HCT116 (cell line): Measurements from ENCODE around the gene HAPLN3. TPM values are rescaled to one million over a fixed set of nuclear protein-coding genes. Genes with fewer than 3 reads are reported as not detected.

Experiments
- ATAC-seq: fragments of 200-7000 bp; cut with Tn5 transposase; 2 replicates; pipeline ENCODE4 v1.9.1; 2020; ENCODE audit warnings: mild to moderate bottlenecking, moderate library complexity
- BruUV-seq: library from RNA; stranded (reverse); fragments of 400-500 nt; replicated peaks from 2 replicates; lab custom pipeline; 2021; lab: Mats Ljungman, UMichigan
- CTCF ChIA-PET: fragments of 300-600 bp; sonication (Branson Sonifier 250); formaldehyde crosslinking; loops from one replicate; lab custom pipeline; 2021; ENCODE audit warnings: antibody characterized with exemption; lab: Charles Lee
- POLR2A ChIA-PET: fragments of 300-600, 350-600 bp; sonication (Branson Sonifier 250); formaldehyde crosslinking; loops from one replicate; lab custom pipeline; 2021; ENCODE audit warnings: antibody characterized with exemption; lab: Charles Lee
- RAD21 ChIA-PET, 2 experiments: fragments of 300-600 bp; sonication (Branson Sonifier 250); formaldehyde crosslinking; loops; one replicate each; lab custom pipeline; 2023; ENCODE audit warnings: low total read pairs in 2 of 2; ENCODE audit not compliant: uncharacterized antibody in 2 of 2, unreplicated experiment in 2 of 2, low non-redundant PET in 1 of 2; lab: Charles Lee
- DNase-seq: peaks from one replicate; pipeline ENCODE4 v3.0.0-alpha.2; 2010; ENCODE audit warnings: low read depth, low spot score
- H2AFZ ChIP-seq: fragments of 200-600 bp; shearing (Covaris generic), sonication (generic); 2 replicates; pipeline ENCODE4 v1.6.1; 2017; ENCODE audit warnings: low read depth, mixed run types, mixed read lengths, antibody characterized with exemption, low read length; ENCODE audit not compliant: poor library complexity, severe bottlenecking
- H3K27ac ChIP-seq: 2 replicates; pipeline ENCODE4 v1.5.1; 2012; ENCODE audit warnings: low read depth, low read length
- H3K27me3 ChIP-seq: fragments of 200-600 bp; sonication (generic); 2 replicates; pipeline ENCODE4 v1.6.1; 2016; ENCODE audit warnings: mixed run types, low read length, mixed read lengths; ENCODE audit not compliant: insufficient read depth
- H3K36me3 ChIP-seq, 2 experiments: fragments of 200-500 bp in 1 of 2; fragments of 200-600 bp in 1 of 2; sonication (Bioruptor generic) in 1 of 2; sonication (generic) in 1 of 2; 2 replicates each; pipeline versions ENCODE4 v1.5.1 to v1.6.1; 2014 to 2016; ENCODE audit warnings: low read length in 2 of 2, inconsistent platforms in 1 of 2, mixed read lengths in 1 of 2, mixed run types in 1 of 2; ENCODE audit not compliant: insufficient read depth in 2 of 2, control insufficient read depth in 1 of 2
- H3K4me1 ChIP-seq, 2 experiments: fragments of 200-600 bp in 1 of 2; sonication (generic) in 1 of 2; 2 replicates each; pipeline versions ENCODE4 v1.5.1 to v1.6.1; 2012 to 2017; ENCODE audit warnings: low read length in 2 of 2, inconsistent platforms in 1 of 2, mild to moderate bottlenecking in 1 of 2, mixed read lengths in 1 of 2, mixed run types in 1 of 2, moderate library complexity in 1 of 2; ENCODE audit not compliant: insufficient read depth in 2 of 2, control insufficient read depth in 1 of 2
- H3K4me2 ChIP-seq: fragments of 200-600 bp; sonication (generic); 2 replicates; pipeline ENCODE4 v1.6.1; 2017; ENCODE audit warnings: mixed run types, low read length, mixed read lengths
- H3K4me3 ChIP-seq, 2 experiments: fragments of 200-600 bp in 1 of 2; sonication (generic) in 1 of 2; replicated peaks in 1 of 2; 2 replicates each; pipeline ENCODE4 v1.5.1; 2011 to 2016; ENCODE audit warnings: low read length in 2 of 2, control low read depth in 1 of 2, low read depth in 1 of 2, mild to moderate bottlenecking in 1 of 2, mixed read lengths in 1 of 2, mixed run types in 1 of 2
- H3K79me2 ChIP-seq: fragments of 200-600 bp; sonication (generic); 2 replicates; pipeline ENCODE4 v1.6.1; 2017; ENCODE audit warnings: mild to moderate bottlenecking, mixed run types, low read length, moderate library complexity, mixed read lengths; ENCODE audit not compliant: insufficient read depth
- H3K9ac ChIP-seq: fragments of 200-600 bp; sonication (generic); 2 replicates; pipeline ENCODE4 v1.6.1; 2016; ENCODE audit warnings: low read length, mixed read lengths
- H3K9me2 ChIP-seq: fragments of 200-600 bp; sonication (generic), shearing (Covaris generic); 2 replicates; pipeline ENCODE4 v1.6.1; 2017; ENCODE audit warnings: mixed run types, mild to moderate bottlenecking, moderate library complexity; ENCODE audit not compliant: insufficient read depth
- H3K9me3 ChIP-seq, 2 experiments: fragments of 200-500 bp in 1 of 2; fragments of 200-600 bp in 1 of 2; sonication (Bioruptor generic) in 1 of 2; sonication (generic) in 1 of 2; 2 replicates each; pipeline ENCODE4 v1.6.1; 2014 to 2017; ENCODE audit warnings: low read length in 2 of 2, mixed read lengths in 2 of 2, inconsistent platforms in 1 of 2, low read depth in 1 of 2, mild to moderate bottlenecking in 1 of 2, mixed run types in 1 of 2, moderate library complexity in 1 of 2; ENCODE audit not compliant: control insufficient read depth in 1 of 2, insufficient read depth in 1 of 2
- H4K20me1 ChIP-seq: fragments of 200-600 bp; sonication (generic), shearing (Covaris generic); 2 replicates; pipeline ENCODE4 v1.6.1; 2017; ENCODE audit warnings: mixed run types, mild to moderate bottlenecking, moderate library complexity; ENCODE audit not compliant: insufficient read depth
- ATF3 ChIP-seq: IDR thresholded peaks from 2 replicates; pipeline ENCODE4 v1.6.1; 2012
- CEBPB ChIP-seq: IDR thresholded peaks from 2 replicates; pipeline ENCODE4 v1.6.1; 2012; ENCODE audit warnings: low read depth
- EGR1 ChIP-seq: IDR thresholded peaks from 2 replicates; pipeline ENCODE4 v1.6.1; 2012; ENCODE audit warnings: low read depth
- ELF1 ChIP-seq: IDR thresholded peaks from 2 replicates; pipeline ENCODE4 v1.6.1; 2012; ENCODE audit warnings: low read depth, borderline replicate concordance
- EZH2 ChIP-seq: fragments of 200-600 bp; sonication (generic); IDR thresholded peaks from 2 replicates; pipeline ENCODE4 v1.6.1; 2017; ENCODE audit warnings: antibody characterized with exemption, mixed run types
- EZH2phosphoT487 ChIP-seq: fragments of 200-600 bp; IDR thresholded peaks from 2 replicates; pipeline ENCODE4 v1.6.1; 2018; ENCODE audit warnings: antibody characterized with exemption, borderline replicate concordance
- JUND ChIP-seq: IDR thresholded peaks from 2 replicates; pipeline ENCODE4 v1.6.1; 2012
- POLR2A ChIP-seq: IDR thresholded peaks from 2 replicates; pipeline ENCODE4 v1.7.0; 2011; ENCODE audit warnings: borderline replicate concordance; ENCODE audit not compliant: insufficient read depth, insufficient read length; ENCODE audit errors: extremely low read depth
- POLR2AphosphoS5 ChIP-seq: IDR thresholded peaks from 2 replicates; pipeline ENCODE4 v1.6.1; 2011; ENCODE audit warnings: mild to moderate bottlenecking, low read depth, low read length, moderate library complexity
- RAD21 ChIP-seq: IDR thresholded peaks from 2 replicates; pipeline ENCODE4 v1.6.1; 2012; ENCODE audit warnings: low read depth, mild to moderate bottlenecking
- REST ChIP-seq: IDR thresholded peaks from 2 replicates; pipeline ENCODE4 v1.6.1; 2012; ENCODE audit warnings: low read depth
- SIN3A ChIP-seq: IDR thresholded peaks from 2 replicates; pipeline ENCODE4 v1.6.1; 2012; ENCODE audit warnings: low read depth
- SP1 ChIP-seq: IDR thresholded peaks from 2 replicates; pipeline ENCODE4 v1.6.1; 2012; ENCODE audit warnings: low read depth
- SRF ChIP-seq: IDR thresholded peaks from 2 replicates; pipeline ENCODE4 v1.6.1; 2012; ENCODE audit warnings: low read depth
- TCF7L2 ChIP-seq: IDR thresholded peaks from 2 replicates; pipeline ENCODE4 v1.7.0; 2011; ENCODE audit warnings: borderline replicate concordance, inconsistent platforms; ENCODE audit not compliant: insufficient read depth, insufficient read length; ENCODE audit errors: extremely low read depth
- YY1 ChIP-seq: IDR thresholded peaks from 2 replicates; pipeline ENCODE4 v1.6.1; 2011; ENCODE audit warnings: low read length, low read depth, moderate library complexity, mild to moderate bottlenecking; ENCODE audit not compliant: insufficient replicate concordance; ENCODE audit errors: extremely low read depth
- ZFX ChIP-seq: fragments of 450-650 bp; IDR thresholded peaks from 2 replicates; pipeline ENCODE4 v1.6.1; 2017
- intact Hi-C: fragments of 100-400 bp; cut with micrococcal nuclease; formaldehyde crosslinking; loops from 2 replicates; pipeline ENCODE4 v1.10.0; 2022
- total RNA-seq: library from RNA; stranded (reverse); gene quantifications from one replicate; pipeline ENCODE4 v1.2.1, GENCODE V29; 2021; ENCODE audit not compliant: unreplicated experiment

The HAPLN3 gene
- total RNA-seq, 1 experiment from 2014 or later: 10.9 TPM

GRCh38 chr15:88876573-88876972, 18.8 kb downstream of the HAPLN3 start:
- no peaks in the 10 kb centered on the region for H3K9me3 ChIP-seq
- H4K20me1 ChIP-seq: no peaks in the 10 kb centered on the region
- H3K79me2 ChIP-seq: no peaks in the 10 kb centered on the region
- TF ChIP-seq REST (no peak), RAD21 (no peak), ELF1 (no peak), SIN3A (no peak), SP1 (no peak), TCF7L2 (no peak), ZFX (no peak), SRF (no peak), YY1 (no peak), EZH2phosphoT487 (no peak), EZH2 (no peak), CEBPB (no peak), JUND (no peak), POLR2AphosphoS5 (no peak), ATF3 (no peak), POLR2A (no peak), EGR1 (no peak)
- H2AFZ ChIP-seq: no peak overlapping the region
- POLR2A ChIA-PET: no interaction called here
- H3K9me2 ChIP-seq: no peaks in the 10 kb centered on the region
- H3K27me3 ChIP-seq: no peaks in the 10 kb centered on the region; the same call in 1 of the 2 replicates
- H3K4me1 ChIP-seq: peaks cover 0 to 3% of the 10 kb centered on the region in 2 experiments; a peak in 1 of 4 replicates
- no peak overlapping the region for H3K9ac ChIP-seq
- no peak overlapping the region for H3K4me3 ChIP-seq
- no TSS peak for BruUV-seq
- CTCF ChIA-PET: no interaction called here
- H3K27ac ChIP-seq: no peak overlapping the region
- no peak overlapping the region for H3K4me2 ChIP-seq
- RAD21 ChIA-PET: no interaction called here
- DNase-seq (no peak), ATAC-seq (no peak)
- H3K36me3 ChIP-seq: no peaks in the 10 kb centered on the region
- intact Hi-C loops: no loop called here
